HepG2 (cell line): ENCODE measurements around the gene CXCL6. TPM values are rescaled to one million over a fixed set of nuclear protein-coding genes. Genes with fewer than 3 reads are reported as not detected.

Experiments used
- ATAC-seq: fragments of 200-7000 bp; cut with Tn5 transposase; 3 replicates; pipeline ENCODE4 v1.9.1; 2020; ENCODE audit warnings: mild to moderate bottlenecking, moderate library complexity
- BruUV-seq: library from RNA; stranded (reverse); fragments of 400-500 nt; replicated peaks from 2 replicates; lab custom pipeline; 2021; lab: Mats Ljungman, UMichigan
- CTCF ChIA-PET: fragments of 300-600 bp; formaldehyde crosslinking; extraction: SDS; loops from one replicate; lab custom pipeline; 2021; ENCODE audit warnings: low total read pairs, inconsistent platforms, low intra/inter-chr PET ratio; lab: Yijun Ruan, JAX
- POLR2A ChIA-PET: fragments of 350-600 bp; sonication (Branson Sonifier 250); formaldehyde crosslinking; loops from one replicate; lab custom pipeline; 2020; ENCODE audit warnings: antibody characterized with exemption, inconsistent platforms; lab: Yijun Ruan, JAX
- DNase-seq: peaks from one replicate; pipeline ENCODE4 v3.0.0-alpha.2; 2015; ENCODE audit warnings: low spot score
- FAIRE-seq: peaks from 3 replicates; lab custom pipeline; 2011; peaks lifted over from hg19 to GRCh38; lab: Jason Lieb, UNC
- H2AFZ ChIP-seq: one replicate; pipeline ENCODE4 v1.6.1; 2011; ENCODE audit warnings: low read length, inconsistent platforms
- H3K27ac ChIP-seq: fragments of 300-600 bp; 3 replicates; pipeline ENCODE4 v1.8.0; 2011; ENCODE audit warnings: mixed run types, mild to moderate bottlenecking, mixed read lengths, low read length, inconsistent platforms; ENCODE audit not compliant: insufficient read depth; ENCODE audit errors: extremely low read length
- H3K27me3 ChIP-seq, 2 experiments: fragments of 200-600 bp in 1 of 2; 2 replicates in 1 of 2; 3 replicates in 1 of 2; pipeline versions ENCODE4 v1.6.0 to v1.8.0; 2011; ENCODE audit warnings: low read length in 2 of 2, mild to moderate bottlenecking in 2 of 2, moderate library complexity in 2 of 2, inconsistent platforms in 1 of 2; ENCODE audit not compliant: insufficient read depth in 2 of 2, control insufficient read depth in 1 of 2
- H3K36me3 ChIP-seq, 2 experiments: fragments of 200-600 bp in 1 of 2; replicated peaks in 1 of 2; 2 replicates in 1 of 2; 3 replicates in 1 of 2; pipeline versions ENCODE4 v1.5.1 to v1.8.0; 2011; ENCODE audit warnings: low read length in 2 of 2, inconsistent platforms in 1 of 2; ENCODE audit not compliant: insufficient read depth in 2 of 2, control insufficient read depth in 1 of 2
- H3K4me1 ChIP-seq: 2 replicates; pipeline ENCODE4 v1.5.1; 2012; ENCODE audit warnings: low read length, inconsistent platforms; ENCODE audit not compliant: insufficient read depth
- H3K4me2 ChIP-seq: 2 replicates; pipeline ENCODE4 v1.6.0; 2011; ENCODE audit warnings: low read depth, low read length, inconsistent platforms
- H3K4me3 ChIP-seq, 3 experiments: fragments of 200-600 bp in 1 of 3; sonication (generic), shearing (Covaris generic) in 1 of 3; replicated peaks in 1 of 3; 2 replicates each; pipeline ENCODE4 v1.5.1; 2011 to 2016; ENCODE audit warnings: low read length in 3 of 3, inconsistent platforms in 2 of 3, low read depth in 2 of 3, mild to moderate bottlenecking in 2 of 3, control low read depth in 1 of 3, mixed read lengths in 1 of 3; ENCODE audit not compliant: insufficient read depth in 1 of 3
- H3K79me2 ChIP-seq: one replicate; pipeline ENCODE4 v1.6.1; 2011; ENCODE audit warnings: low read length, inconsistent platforms; ENCODE audit not compliant: insufficient read depth
- H3K9ac ChIP-seq: 2 replicates; pipeline ENCODE4 v1.6.0; 2011; ENCODE audit warnings: mild to moderate bottlenecking, low read depth, low read length, inconsistent platforms; ENCODE audit not compliant: insufficient read depth
- H3K9me3 ChIP-seq: 2 replicates; pipeline ENCODE4 v1.5.1; 2012; ENCODE audit warnings: mild to moderate bottlenecking, low read length
- H4K20me1 ChIP-seq: 2 replicates; pipeline ENCODE4 v1.6.0; 2011; ENCODE audit warnings: inconsistent platforms, mild to moderate bottlenecking, low read length, moderate library complexity; ENCODE audit not compliant: insufficient read depth
- KDM5A ChIP-seq: fragments of 200-600 bp; sonication (generic); IDR thresholded peaks from 2 replicates; pipeline ENCODE4 v1.7.0; 2018; ENCODE audit warnings: antibody characterized with exemption, mild to moderate bottlenecking, low read length, borderline replicate concordance
- WGBS: methylation state at CpG from one replicate; pipeline ENCODE4 v1.1.6; 2017; ENCODE audit warnings: low lambda C conversion rate; 5-methylcytosine and 5-hydroxymethylcytosine counted together
- in situ Hi-C: cut with HindIII; loops from 2 replicates; pipeline ENCODE4 v1.10.0; 2017; ENCODE audit warnings: low pct_unique_long_range_greater_than_20kb; ENCODE audit not compliant: extremely low pct_ligation_motif_present
- intact Hi-C: fragments of 100-400 bp; cut with micrococcal nuclease; formaldehyde crosslinking; loops from one replicate; pipeline ENCODE4 v1.10.0; 2022; ENCODE audit not compliant: unreplicated experiment
- polyA plus RNA-seq, 8 experiments: library from polyadenylated mRNA; depleted of rRNA in 3 of 8; stranded (reverse) in 7 of 8; unstranded in 1 of 8; fragments of >200 nt; fragmentation: Illumina TruSeq in 4 of 8; extraction: Trizol in 4 of 8; gene quantifications; 2 replicates each; pipeline versions ENCODE4 v1.2.1 to v1.2.3, GENCODE V29; 2011 to 2016; ENCODE audit warnings: low read depth in 4 of 8, missing spikeins in 1 of 8, mixed read lengths in 1 of 8; ENCODE audit not compliant: insufficient read depth in 1 of 8
- total RNA-seq, 5 experiments: library from RNA; depleted of rRNA; stranded (reverse); fragments of >200 nt; fragmentation: Illumina TruSeq; extraction: Trizol; gene quantifications; 2 replicates each; pipeline ENCODE4 v1.2.3, GENCODE V29; 2016; ENCODE audit warnings: low read depth in 1 of 5
- TF ChIP-seq, protein P1 (sequence below): sonication (generic); formaldehyde crosslinking; IDR thresholded peaks from 2 replicates; pipeline ENCODE4 v1.5.1; 2020; ENCODE audit warnings: mild to moderate bottlenecking, missing genetic modification reagents, moderate library complexity

The CXCL6 gene
- total and polyA plus RNA-seq, 2 of the 13 experiments (the other 11 are each of a cell fraction or from before 2014, with no cell fraction given): not detected

DNA sequence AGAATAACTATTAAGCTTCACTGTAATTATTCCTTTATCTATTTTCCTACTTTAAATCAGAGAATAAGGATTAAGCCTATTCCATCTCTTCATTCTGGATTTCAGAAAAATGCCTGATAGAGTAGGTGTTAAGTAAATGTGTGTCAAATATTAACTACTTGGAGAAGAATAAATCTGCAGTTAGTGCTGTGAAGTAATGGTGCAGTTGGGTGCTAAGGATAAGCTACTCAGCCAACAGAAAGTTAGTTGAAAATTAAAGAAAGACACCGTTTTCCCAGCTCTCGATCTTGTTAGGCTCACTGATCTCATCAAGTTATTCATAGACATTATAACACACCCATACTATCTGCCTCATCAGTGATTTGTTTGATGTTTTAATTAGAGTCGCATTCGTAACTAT is 23.7 kb downstream of the CXCL6 start:
- 5% methylated on average over 4 of the region's 4 CpGs for WGBS

More for the DNA sequence above, 23.7 kb downstream of the CXCL6 start:
- no peak overlapping the region for H2AFZ ChIP-seq
- H3K27ac ChIP-seq: no peak overlapping the region
- H3K79me2 ChIP-seq: no peaks in the 10 kb centered on the region
- H3K4me1 ChIP-seq: no peaks in the 10 kb centered on the region
- 0 out of 5 replicates have a peak, but pooled peaks cover 0 to 3% of the 10 kb centered on the region in 2 experiments for H3K27me3 ChIP-seq
- no peaks in the 10 kb centered on the region for H3K36me3 ChIP-seq
- in situ Hi-C loops: no loop called here
- FAIRE-seq: no peak
- no peak overlapping the region for H3K4me3 ChIP-seq
- intact Hi-C loops: loop anchor here (5.0 kb wide), 1 partner anchor 548 kb away; no protein-coding TSS in a partner anchor
- H4K20me1 ChIP-seq: no peaks in the 10 kb centered on the region
- TF ChIP-seq KDM5A: no peak
- TF ChIP-seq, protein P1, sequence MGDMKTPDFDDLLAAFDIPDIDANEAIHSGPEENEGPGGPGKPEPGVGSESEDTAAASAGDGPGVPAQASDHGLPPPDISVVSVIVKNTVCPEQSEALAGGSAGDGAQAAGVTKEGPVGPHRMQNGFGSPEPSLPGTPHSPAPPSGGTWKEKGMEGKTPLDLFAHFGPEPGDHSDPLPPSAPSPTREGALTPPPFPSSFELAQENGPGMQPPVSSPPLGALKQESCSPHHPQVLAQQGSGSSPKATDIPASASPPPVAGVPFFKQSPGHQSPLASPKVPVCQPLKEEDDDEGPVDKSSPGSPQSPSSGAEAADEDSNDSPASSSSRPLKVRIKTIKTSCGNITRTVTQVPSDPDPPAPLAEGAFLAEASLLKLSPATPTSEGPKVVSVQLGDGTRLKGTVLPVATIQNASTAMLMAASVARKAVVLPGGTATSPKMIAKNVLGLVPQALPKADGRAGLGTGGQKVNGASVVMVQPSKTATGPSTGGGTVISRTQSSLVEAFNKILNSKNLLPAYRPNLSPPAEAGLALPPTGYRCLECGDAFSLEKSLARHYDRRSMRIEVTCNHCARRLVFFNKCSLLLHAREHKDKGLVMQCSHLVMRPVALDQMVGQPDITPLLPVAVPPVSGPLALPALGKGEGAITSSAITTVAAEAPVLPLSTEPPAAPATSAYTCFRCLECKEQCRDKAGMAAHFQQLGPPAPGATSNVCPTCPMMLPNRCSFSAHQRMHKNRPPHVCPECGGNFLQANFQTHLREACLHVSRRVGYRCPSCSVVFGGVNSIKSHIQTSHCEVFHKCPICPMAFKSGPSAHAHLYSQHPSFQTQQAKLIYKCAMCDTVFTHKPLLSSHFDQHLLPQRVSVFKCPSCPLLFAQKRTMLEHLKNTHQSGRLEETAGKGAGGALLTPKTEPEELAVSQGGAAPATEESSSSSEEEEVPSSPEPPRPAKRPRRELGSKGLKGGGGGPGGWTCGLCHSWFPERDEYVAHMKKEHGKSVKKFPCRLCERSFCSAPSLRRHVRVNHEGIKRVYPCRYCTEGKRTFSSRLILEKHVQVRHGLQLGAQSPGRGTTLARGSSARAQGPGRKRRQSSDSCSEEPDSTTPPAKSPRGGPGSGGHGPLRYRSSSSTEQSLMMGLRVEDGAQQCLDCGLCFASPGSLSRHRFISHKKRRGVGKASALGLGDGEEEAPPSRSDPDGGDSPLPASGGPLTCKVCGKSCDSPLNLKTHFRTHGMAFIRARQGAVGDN: no peak
- no peak overlapping the region for H3K9ac ChIP-seq
- no peak overlapping the region for H3K4me2 ChIP-seq
- DNase-seq: no peak
- CTCF ChIA-PET: no interaction called here
- POLR2A ChIA-PET: no interaction called here
- no TSS peak for BruUV-seq
- no peak for ATAC-seq
- no peaks in the 10 kb centered on the region for H3K9me3 ChIP-seq
